Suprapubic skin (tissue), 4 donors: ENCODE results near the gene WWP2. TPM values are rescaled to one million over a fixed set of nuclear protein-coding genes. Genes with fewer than 3 reads are reported as not detected.
"Not testable (repeated sequence)": the region's sequence is repeated elsewhere in the genome, so short reads cannot be mapped to it uniquely, and the experiment has no call there.

Experiments
- DNase-seq, 2 donors: peaks; one replicate each; pipeline ENCODE4 v3.0.0-alpha.2; 2019; ENCODE audit warnings: low spot score in 2 of 2
- H3K27ac ChIP-seq: fragments of 200-600 bp; sonication (generic); one replicate; pipeline ENCODE4 v1.5.1; 2019
- H3K27me3 ChIP-seq: fragments of 200-600 bp; sonication (generic); one replicate; pipeline ENCODE4 v1.5.1; 2019
- H3K36me3 ChIP-seq: fragments of 200-600 bp; sonication (generic); one replicate; pipeline ENCODE4 v1.5.1; 2019
- H3K4me1 ChIP-seq: fragments of 200-600 bp; sonication (generic); one replicate; pipeline ENCODE4 v1.5.1; 2019
- H3K4me3 ChIP-seq: fragments of 200-600 bp; sonication (generic); one replicate; pipeline ENCODE4 v1.5.1; 2019; ENCODE audit warnings: mild to moderate bottlenecking
- H3K9me3 ChIP-seq: fragments of 200-600 bp; sonication (generic); one replicate; pipeline ENCODE4 v1.5.1; 2019
- EP300 ChIP-seq: sonication (generic); formaldehyde crosslinking; IDR thresholded peaks from one replicate; pipeline ENCODE4 v1.6.1; 2017; ENCODE audit warnings: antibody characterized with exemption
- POLR2A ChIP-seq, 2 donors: fragments of 450-650 bp; IDR thresholded peaks; one replicate each; pipeline ENCODE4 v1.6.1; 2017; ENCODE audit warnings: antibody characterized with exemption in 2 of 2, mild to moderate bottlenecking in 2 of 2, moderate library complexity in 2 of 2
- POLR2AphosphoS5 ChIP-seq, 3 donors: sonication (generic); formaldehyde crosslinking; IDR thresholded peaks; one replicate each; pipeline ENCODE4 v1.6.1; 2017; ENCODE audit warnings: antibody characterized with exemption in 3 of 3
- WGBS: methylation state at CpG from one replicate; pipeline ENCODE4 v1.1.5; 2018; 5-methylcytosine and 5-hydroxymethylcytosine counted together
- total RNA-seq, 4 donors: library from RNA; depleted of rRNA; stranded (reverse); fragments of >200 nt; gene quantifications; one replicate each; pipeline ENCODE4 v1.1.0, GENCODE V29; 2016
- TF ChIP-seq, protein P1 (sequence below), 2 donors: fragments of 200-600 bp in 1 of 2; fragments of 450-650 bp in 1 of 2; sonication (generic) in 1 of 2; IDR thresholded peaks; one replicate each; pipeline ENCODE4 v1.5.1; 2016 to 2019; ENCODE audit warnings: antibody characterized with exemption in 2 of 2, mild to moderate bottlenecking in 1 of 2, moderate library complexity in 1 of 2

The WWP2 gene
- total RNA-seq, 4 donors from 2014 or later: 27.1 to 48.9 (median 42.2) TPM

DNA sequence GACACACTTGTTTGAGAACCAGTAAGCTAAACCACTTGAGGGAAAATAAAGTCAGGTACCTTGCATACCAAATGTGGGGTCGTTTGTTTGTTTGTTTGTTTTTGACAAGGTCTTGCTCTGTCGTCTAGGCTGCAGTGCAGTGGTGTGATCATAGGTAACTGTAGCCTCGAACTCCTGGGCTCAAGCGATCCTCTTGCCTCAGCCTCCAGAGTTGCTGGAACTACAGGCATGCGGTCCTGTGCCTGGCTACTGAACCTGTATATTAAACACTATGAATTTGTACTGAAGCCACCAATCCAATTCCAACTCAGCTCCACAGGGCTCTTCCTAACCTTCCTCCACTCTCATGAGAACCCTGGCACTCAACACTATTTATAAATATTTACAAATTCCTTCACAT, 51.9 kb downstream of the WWP2 start:
- H3K4me1 ChIP-seq: no peaks in the 10 kb centered on the region
- no peak overlapping the region for H3K4me3 ChIP-seq
- WGBS: 95% methylated on average over 5 of the region's 5 CpGs
- no peaks in the 10 kb centered on the region for H3K9me3 ChIP-seq
- no peak overlapping the region for H3K27ac ChIP-seq
- no peak for DNase-seq
- H3K27me3 ChIP-seq: no peaks in the 10 kb centered on the region
- peaks cover 8% of the 10 kb centered on the region for H3K36me3 ChIP-seq
- TF ChIP-seq, protein P1, sequence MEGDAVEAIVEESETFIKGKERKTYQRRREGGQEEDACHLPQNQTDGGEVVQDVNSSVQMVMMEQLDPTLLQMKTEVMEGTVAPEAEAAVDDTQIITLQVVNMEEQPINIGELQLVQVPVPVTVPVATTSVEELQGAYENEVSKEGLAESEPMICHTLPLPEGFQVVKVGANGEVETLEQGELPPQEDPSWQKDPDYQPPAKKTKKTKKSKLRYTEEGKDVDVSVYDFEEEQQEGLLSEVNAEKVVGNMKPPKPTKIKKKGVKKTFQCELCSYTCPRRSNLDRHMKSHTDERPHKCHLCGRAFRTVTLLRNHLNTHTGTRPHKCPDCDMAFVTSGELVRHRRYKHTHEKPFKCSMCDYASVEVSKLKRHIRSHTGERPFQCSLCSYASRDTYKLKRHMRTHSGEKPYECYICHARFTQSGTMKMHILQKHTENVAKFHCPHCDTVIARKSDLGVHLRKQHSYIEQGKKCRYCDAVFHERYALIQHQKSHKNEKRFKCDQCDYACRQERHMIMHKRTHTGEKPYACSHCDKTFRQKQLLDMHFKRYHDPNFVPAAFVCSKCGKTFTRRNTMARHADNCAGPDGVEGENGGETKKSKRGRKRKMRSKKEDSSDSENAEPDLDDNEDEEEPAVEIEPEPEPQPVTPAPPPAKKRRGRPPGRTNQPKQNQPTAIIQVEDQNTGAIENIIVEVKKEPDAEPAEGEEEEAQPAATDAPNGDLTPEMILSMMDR (IDR thresholded peaks at IDR 0.05): no peak

DNA sequence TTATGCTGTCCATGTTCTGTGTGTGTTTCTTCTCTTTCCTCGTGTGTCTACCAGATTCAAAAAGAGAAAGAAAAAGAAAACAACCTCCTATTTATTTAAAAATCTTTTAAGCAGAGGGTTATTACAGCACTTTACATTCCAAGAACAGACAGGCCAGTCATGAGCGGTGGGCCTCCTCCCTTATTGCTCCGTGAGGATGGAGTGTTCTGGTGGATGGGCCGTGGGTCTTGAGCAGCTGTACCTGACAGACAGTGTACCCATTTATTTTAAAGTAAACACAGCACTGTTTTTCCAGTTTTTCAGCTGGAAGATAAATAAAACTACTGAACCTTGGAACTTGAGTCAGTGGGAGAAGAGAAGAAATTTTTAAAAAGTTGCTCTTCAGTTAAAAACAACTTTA, 52.4 kb downstream of the WWP2 start:
- H3K36me3 ChIP-seq: peaks cover 8% of the 10 kb centered on the region
- H3K27me3 ChIP-seq: no peaks in the 10 kb centered on the region
- no peaks in the 10 kb centered on the region for H3K9me3 ChIP-seq
- WGBS: 89% methylated on average over 4 of the region's 4 CpGs
- no peaks in the 10 kb centered on the region for H3K4me1 ChIP-seq
- H3K4me3 ChIP-seq: no peak overlapping the region
- TF ChIP-seq POLR2AphosphoS5 (IDR thresholded peaks at IDR 0.05): no peak
- no peak for TF ChIP-seq EP300
- TF ChIP-seq, protein P1 (IDR thresholded peaks at IDR 0.05): no peak
- TF ChIP-seq POLR2A (IDR thresholded peaks at IDR 0.05): no peak
- no peak for DNase-seq
- no peak overlapping the region for H3K27ac ChIP-seq

DNA sequence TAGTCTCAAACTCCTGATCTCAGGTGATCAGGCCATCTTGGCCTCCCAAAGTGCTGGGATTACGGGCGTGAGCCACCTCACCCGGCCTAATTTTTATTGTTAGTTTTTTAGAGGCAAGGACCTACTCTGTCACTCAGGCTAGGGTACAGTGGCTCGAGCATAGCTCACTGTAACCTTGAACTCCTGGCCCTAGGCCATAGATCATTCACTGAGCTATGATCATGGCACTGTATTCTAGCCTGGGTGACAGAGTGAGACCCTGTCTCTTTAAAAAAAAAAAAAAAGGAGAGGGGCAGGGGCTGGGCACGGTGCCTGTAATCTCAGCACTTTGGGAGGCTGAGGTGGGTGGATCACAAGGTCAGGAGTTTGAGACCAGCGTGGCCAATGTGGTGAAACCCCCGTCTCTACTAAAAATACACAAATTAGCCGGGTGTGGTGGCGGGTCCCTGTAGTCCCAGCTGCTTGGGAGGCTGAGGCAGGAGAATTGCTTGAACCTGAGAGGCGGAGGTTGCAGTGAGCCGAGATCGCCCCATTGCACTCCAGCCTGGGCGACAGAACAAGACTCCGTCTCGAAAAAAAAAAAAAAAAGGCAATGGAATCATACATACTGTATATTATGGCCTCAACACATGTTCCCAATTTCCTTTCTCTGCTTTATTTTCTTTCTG, 53.2 kb downstream of the WWP2 start:
- H3K27me3 ChIP-seq, H3K4me1 ChIP-seq, H3K9me3 ChIP-seq, H3K27ac ChIP-seq, H3K4me3 ChIP-seq, DNase-seq, H3K36me3 ChIP-seq: not testable (repeated sequence)
- WGBS: 90% methylated on average over 15 of the region's 15 CpGs

DNA sequence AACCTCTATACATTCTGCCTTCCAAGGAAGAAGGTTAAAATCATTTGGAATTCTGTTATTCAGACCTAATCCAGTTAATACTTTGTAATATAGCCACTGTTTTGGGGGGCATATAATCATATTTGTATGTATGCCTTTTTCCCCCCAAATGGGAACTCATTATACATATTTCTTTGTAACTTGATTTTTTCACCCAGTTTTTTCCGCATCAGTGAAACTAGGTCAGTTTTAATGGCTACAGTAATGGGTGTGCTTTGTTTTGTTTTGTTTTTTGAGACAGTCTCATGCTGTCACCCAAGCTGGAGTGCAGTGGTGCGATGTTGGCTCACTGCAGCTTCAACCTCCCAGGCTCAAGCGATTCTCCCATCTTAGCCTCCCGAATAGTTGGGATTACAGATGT, 54.9 kb downstream of the WWP2 start:
- no peak for DNase-seq
- no peaks in the 10 kb centered on the region for H3K27me3 ChIP-seq
- 98% methylated on average over 4 of the region's 4 CpGs for WGBS
- H3K4me3 ChIP-seq: no peak overlapping the region
- H3K27ac ChIP-seq: no peak overlapping the region
- H3K9me3 ChIP-seq: no peaks in the 10 kb centered on the region
- H3K4me1 ChIP-seq: peaks cover 2% of the 10 kb centered on the region
- H3K36me3 ChIP-seq: peaks cover 5% of the 10 kb centered on the region
- no peak for TF ChIP-seq POLR2AphosphoS5 (IDR thresholded peaks at IDR 0.05)
- TF ChIP-seq, protein P1 (IDR thresholded peaks at IDR 0.05): no peak
- TF ChIP-seq POLR2A (IDR thresholded peaks at IDR 0.05): no peak
- no peak for TF ChIP-seq EP300

DNA sequence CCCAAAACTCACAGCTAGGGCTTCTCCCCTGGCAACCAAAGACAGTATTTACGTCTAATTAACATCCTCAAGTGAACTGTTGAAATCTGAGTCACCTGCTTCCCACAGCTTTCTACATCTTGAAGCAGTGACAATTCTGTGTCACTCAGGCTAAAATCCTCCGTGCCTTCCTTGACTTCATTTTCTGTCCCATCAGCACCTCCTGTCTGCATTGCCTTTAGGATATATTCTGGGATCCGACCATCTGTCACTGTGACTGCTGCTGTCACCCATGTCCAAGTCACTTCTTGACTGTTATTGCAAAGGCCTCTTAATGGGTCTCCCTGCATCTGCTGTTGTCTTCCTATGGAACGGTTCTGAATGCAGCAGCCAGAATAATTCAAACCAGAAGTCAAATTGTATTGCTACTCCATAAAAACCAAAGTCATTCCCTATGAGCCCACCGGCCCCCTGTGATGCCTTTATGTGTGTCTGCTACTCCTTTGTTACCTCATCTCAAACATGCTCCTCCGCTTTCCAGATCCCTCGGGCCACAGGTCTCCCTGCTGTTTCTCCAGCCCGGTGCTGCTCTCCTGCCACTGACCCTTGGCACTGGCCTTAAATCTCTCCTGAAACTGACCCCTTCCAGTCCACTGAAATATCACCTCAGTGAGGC, 56.9 kb downstream of the WWP2 start:
- Histone ChIP-seq H3K36me3 (peaks cover 1% of the 10 kb centered on the region), H3K27ac (no peak overlapping the region), H3K9me3 (no peaks in the 10 kb centered on the region), H3K4me1 (peaks cover 2% of the 10 kb centered on the region), H3K4me3 (no peak overlapping the region), H3K27me3 (no peaks in the 10 kb centered on the region)
- DNase-seq: no peak
- TF ChIP-seq POLR2AphosphoS5 (IDR thresholded peaks at IDR 0.05): no peak
- no peak for TF ChIP-seq POLR2A (IDR thresholded peaks at IDR 0.05)
- TF ChIP-seq, protein P1 (IDR thresholded peaks at IDR 0.05): no peak
- TF ChIP-seq EP300: no peak
- 92% methylated on average over 8 of the region's 8 CpGs for WGBS
